Astrocyte (in vitro differentiated cells and primary cell): Measurements from ENCODE around the gene GSTP1. TPM values are rescaled to one million over a fixed set of nuclear protein-coding genes. Genes with fewer than 3 reads are reported as not detected.
A peak's percentile ranks its signal among the peaks of the same experiment; 100 is the strongest.

Experiments
- DNase-seq: peaks from one replicate; pipeline ENCODE4 v3.0.0-alpha.2; 2010; ENCODE audit warnings: low read depth
- FAIRE-seq: peaks from 2 replicates; lab custom pipeline; 2011; peaks lifted over from hg19 to GRCh38; lab: Jason Lieb, UNC
- H2AFZ ChIP-seq: 2 replicates; pipeline ENCODE4 v1.6.0; 2012; ENCODE audit warnings: low read depth, low read length, inconsistent platforms
- H3K27ac ChIP-seq: 2 replicates; pipeline ENCODE4 v1.5.1; 2011; ENCODE audit warnings: low read depth, low read length, inconsistent platforms
- H3K27me3 ChIP-seq: 2 replicates; pipeline ENCODE4 v1.6.0; 2011; ENCODE audit warnings: low read length, inconsistent platforms; ENCODE audit not compliant: insufficient read depth
- H3K36me3 ChIP-seq: 2 replicates; pipeline ENCODE4 v1.5.1; 2011; ENCODE audit warnings: low read length, inconsistent platforms; ENCODE audit not compliant: insufficient read depth
- H3K4me1 ChIP-seq: 2 replicates; pipeline ENCODE4 v1.5.1; 2011; ENCODE audit warnings: low read length, inconsistent platforms; ENCODE audit not compliant: insufficient read depth
- H3K4me2 ChIP-seq: 2 replicates; pipeline ENCODE4 v1.6.0; 2012; ENCODE audit warnings: low read length, inconsistent platforms
- H3K4me3 ChIP-seq: 2 replicates; pipeline ENCODE4 v1.5.1; 2011; ENCODE audit warnings: low read depth, mild to moderate bottlenecking, low read length, inconsistent platforms; ENCODE audit not compliant: insufficient read depth
- H3K79me2 ChIP-seq: 2 replicates; pipeline ENCODE4 v1.6.0; 2012; ENCODE audit warnings: mild to moderate bottlenecking, low read length, inconsistent platforms; ENCODE audit not compliant: insufficient read depth
- H3K9ac ChIP-seq: 2 replicates; pipeline ENCODE4 v1.6.0; 2012; ENCODE audit warnings: mild to moderate bottlenecking, low read length, inconsistent platforms
- H3K9me3 ChIP-seq: 2 replicates; pipeline ENCODE4 v1.5.1; 2012; ENCODE audit warnings: low read depth, mild to moderate bottlenecking, low read length, inconsistent platforms; ENCODE audit not compliant: insufficient read depth
- H4K20me1 ChIP-seq: 2 replicates; pipeline ENCODE4 v1.6.0; 2012; ENCODE audit warnings: low read length, inconsistent platforms; ENCODE audit not compliant: insufficient read depth
- H3K27ac Mint-ChIP-seq: one replicate; pipeline ENCODE4 v1.8.0; 2021; ENCODE audit warnings: mild to moderate bottlenecking, mixed read lengths; ENCODE audit not compliant: unreplicated experiment
- H3K27me3 Mint-ChIP-seq: one replicate; pipeline ENCODE4 v1.8.0; 2021; ENCODE audit warnings: low read depth, mixed read lengths; ENCODE audit not compliant: unreplicated experiment
- H3K36me3 Mint-ChIP-seq: one replicate; pipeline ENCODE4 v1.8.0; 2021; ENCODE audit warnings: low read depth, mixed read lengths; ENCODE audit not compliant: unreplicated experiment
- H3K4me1 Mint-ChIP-seq: one replicate; pipeline ENCODE4 v1.8.0; 2021; ENCODE audit warnings: low read depth, mixed read lengths; ENCODE audit not compliant: unreplicated experiment
- H3K4me3 Mint-ChIP-seq: one replicate; pipeline ENCODE4 v1.8.0; 2021; ENCODE audit warnings: mild to moderate bottlenecking, moderate library complexity, mixed read lengths; ENCODE audit not compliant: unreplicated experiment
- H3K9me3 Mint-ChIP-seq: one replicate; pipeline ENCODE4 v1.8.0; 2021; ENCODE audit warnings: mild to moderate bottlenecking, mixed read lengths; ENCODE audit not compliant: unreplicated experiment
- CTCF ChIP-seq: IDR thresholded peaks from 2 replicates; pipeline ENCODE4 v1.5.1; 2011; ENCODE audit warnings: low read depth, mild to moderate bottlenecking, inconsistent platforms, low read length, moderate library complexity; ENCODE audit not compliant: insufficient read depth
- EZH2 ChIP-seq: IDR thresholded peaks from 2 replicates; pipeline ENCODE4 v1.6.1; 2012; ENCODE audit warnings: mild to moderate bottlenecking, low read length, inconsistent platforms; ENCODE audit not compliant: insufficient read depth
- total RNA-seq: library from RNA; stranded (reverse); gene quantifications from 2 replicates; pipeline ENCODE4 v1.2.1, GENCODE V29; 2021

Gene GSTP1
- total RNA-seq, 1 donor from 2014 or later = 1,365 TPM

DNA sequence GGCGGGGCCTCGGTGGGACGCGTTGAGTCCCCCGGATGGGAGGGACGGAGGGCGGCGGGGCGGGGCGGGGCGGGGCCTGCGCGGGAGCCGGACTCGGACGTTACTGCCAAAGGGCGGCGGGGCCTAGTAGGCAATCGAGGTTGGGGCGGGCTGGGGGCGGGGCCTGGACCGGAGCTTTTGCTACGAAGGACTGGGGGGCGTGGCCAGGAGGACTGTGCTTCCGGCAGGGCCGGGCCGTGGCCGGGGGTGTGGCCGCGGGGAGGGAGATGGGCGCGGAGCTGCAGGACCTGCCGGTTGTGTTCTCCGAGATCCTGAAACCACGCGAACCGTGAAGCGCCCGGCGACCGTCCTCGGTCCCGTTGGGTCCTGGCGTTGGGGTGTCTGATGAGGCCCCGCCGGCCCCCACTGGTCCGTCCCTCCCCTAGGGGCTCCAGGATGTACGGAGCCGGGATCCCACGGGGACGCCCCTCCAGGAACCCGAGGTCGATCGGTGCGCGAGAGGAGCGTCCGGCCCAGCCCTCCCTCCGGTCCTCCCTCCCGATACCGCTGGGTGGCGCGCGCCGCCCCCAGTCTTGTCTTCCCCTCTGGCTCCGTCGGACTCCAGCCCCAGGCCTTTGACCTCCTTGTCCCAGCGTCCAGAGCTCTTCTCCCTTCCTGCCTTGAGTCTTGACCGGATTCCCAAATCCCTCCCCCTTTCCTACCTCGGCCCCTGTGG, 46.8 kb downstream of the GSTP1 start:
- peak overlapping the region; percentile 71 for H3K4me3 ChIP-seq
- H3K4me3 Mint-ChIP-seq = peak overlapping the region; percentile 88
- FAIRE-seq (no peak), DNase-seq (peak; percentile 82)
- H2AFZ ChIP-seq = peak overlapping the region; percentile 98
- H3K36me3 Mint-ChIP-seq = peaks cover 5% of the 10 kb centered on the region
- TF ChIP-seq CTCF = peak; percentile 36
- no peak for TF ChIP-seq EZH2
- H3K9me3 ChIP-seq = no peaks in the 10 kb centered on the region
- H3K9me3 Mint-ChIP-seq = no peaks in the 10 kb centered on the region
- H3K4me1 Mint-ChIP-seq = no peaks in the 10 kb centered on the region
- no peaks in the 10 kb centered on the region for H4K20me1 ChIP-seq
- H3K36me3 ChIP-seq = no peaks in the 10 kb centered on the region
- peak overlapping the region; percentile 89 for H3K27ac Mint-ChIP-seq
- peak overlapping the region; percentile 96 for H3K4me2 ChIP-seq
- H3K27me3 Mint-ChIP-seq = peaks cover 5% of the 10 kb centered on the region
- peaks cover 8% of the 10 kb centered on the region for H3K4me1 ChIP-seq
- H3K27me3 ChIP-seq = no peaks in the 10 kb centered on the region
- H3K9ac ChIP-seq = peak overlapping the region; percentile 71
- H3K27ac ChIP-seq = peak overlapping the region; percentile 60
- no peaks in the 10 kb centered on the region for H3K79me2 ChIP-seq

DNA sequence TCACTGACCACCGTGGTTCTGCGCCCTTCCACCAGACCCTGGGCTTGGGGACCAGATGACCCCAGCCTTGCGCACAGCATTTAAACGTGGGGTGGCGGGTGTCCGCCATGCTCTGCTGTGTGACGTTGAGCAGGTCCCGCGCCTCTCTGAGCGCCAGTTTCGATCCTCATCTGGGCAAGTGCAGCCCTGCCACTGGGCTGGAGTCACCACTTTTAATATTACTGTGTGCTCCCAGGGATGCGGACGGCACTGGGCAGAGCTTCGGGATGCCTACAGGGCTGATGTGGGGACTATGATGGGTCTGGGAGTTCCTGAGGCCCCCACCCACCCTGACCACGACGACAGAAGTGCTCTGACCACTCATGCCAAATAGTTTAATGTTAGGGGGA, 47.3 kb downstream of the GSTP1 start:
- H2AFZ ChIP-seq = peak overlapping the region; percentile 98
- no peak overlapping the region for H3K27ac ChIP-seq
- H3K9ac ChIP-seq = peak overlapping the region; percentile 71
- FAIRE-seq = no peak
- H3K36me3 ChIP-seq = no peaks in the 10 kb centered on the region
- H3K9me3 ChIP-seq = no peaks in the 10 kb centered on the region
- peak overlapping the region; percentile 71 for H3K4me3 ChIP-seq
- Mint-ChIP-seq H3K4me1 (no peaks in the 10 kb centered on the region), H3K27me3 (peaks cover 8% of the 10 kb centered on the region), H3K9me3 (no peaks in the 10 kb centered on the region), H3K4me3 (peak overlapping the region; percentile 88), H3K36me3 (peaks cover 3% of the 10 kb centered on the region), H3K27ac (peak overlapping the region; percentile 89)
- H3K79me2 ChIP-seq = no peaks in the 10 kb centered on the region
- peak overlapping the region; percentile 96 for H3K4me2 ChIP-seq
- no peaks in the 10 kb centered on the region for H4K20me1 ChIP-seq
- TF ChIP-seq CTCF (no peak), EZH2 (no peak)
- peaks cover 8% of the 10 kb centered on the region for H3K4me1 ChIP-seq
- no peak for DNase-seq
- H3K27me3 ChIP-seq = no peaks in the 10 kb centered on the region

- H3K4me2 ChIP-seq = no peak overlapping the region
- Mint-ChIP-seq H3K27ac (no peak overlapping the region), H3K9me3 (no peaks in the 10 kb centered on the region), H3K4me3 (no peak overlapping the region), H3K27me3 (peaks cover 8% of the 10 kb centered on the region), H3K4me1 (no peaks in the 10 kb centered on the region), H3K36me3 (peaks cover 3% of the 10 kb centered on the region)
- FAIRE-seq (no peak), DNase-seq (no peak)
- no peaks in the 10 kb centered on the region for H3K36me3 ChIP-seq
- no peak overlapping the region for H2AFZ ChIP-seq
- H4K20me1 ChIP-seq = no peaks in the 10 kb centered on the region
- H3K79me2 ChIP-seq = no peaks in the 10 kb centered on the region
- TF ChIP-seq EZH2 = no peak
- H3K27me3 ChIP-seq = no peaks in the 10 kb centered on the region
- no peak overlapping the region for H3K4me3 ChIP-seq
- peaks cover 8% of the 10 kb centered on the region for H3K4me1 ChIP-seq
- H3K9ac ChIP-seq = no peak overlapping the region
- no peak overlapping the region for H3K27ac ChIP-seq
- H3K9me3 ChIP-seq = no peaks in the 10 kb centered on the region
Observed at GRCh38 chr11:67631411-67631810, 47.8 kb downstream of the GSTP1 start.
